HG03378 (cell line): Measurements from ENCODE around the gene KCNJ6.
A peak's percentile ranks its signal among the peaks of the same experiment; 100 is the strongest.
"Not testable (repeated sequence)": the region's sequence is repeated elsewhere in the genome, so short reads cannot be mapped to it uniquely, and the experiment has no call there.

ENCODE experiments used
- ATAC-seq: cut with Tn5 transposase; IDR thresholded peaks from one replicate; pipeline ENCODE4 v1.9.1; 2021; ENCODE audit warnings: mild to moderate bottlenecking, moderate library complexity; ENCODE audit not compliant: unreplicated experiment

Gene KCNJ6

DNA sequence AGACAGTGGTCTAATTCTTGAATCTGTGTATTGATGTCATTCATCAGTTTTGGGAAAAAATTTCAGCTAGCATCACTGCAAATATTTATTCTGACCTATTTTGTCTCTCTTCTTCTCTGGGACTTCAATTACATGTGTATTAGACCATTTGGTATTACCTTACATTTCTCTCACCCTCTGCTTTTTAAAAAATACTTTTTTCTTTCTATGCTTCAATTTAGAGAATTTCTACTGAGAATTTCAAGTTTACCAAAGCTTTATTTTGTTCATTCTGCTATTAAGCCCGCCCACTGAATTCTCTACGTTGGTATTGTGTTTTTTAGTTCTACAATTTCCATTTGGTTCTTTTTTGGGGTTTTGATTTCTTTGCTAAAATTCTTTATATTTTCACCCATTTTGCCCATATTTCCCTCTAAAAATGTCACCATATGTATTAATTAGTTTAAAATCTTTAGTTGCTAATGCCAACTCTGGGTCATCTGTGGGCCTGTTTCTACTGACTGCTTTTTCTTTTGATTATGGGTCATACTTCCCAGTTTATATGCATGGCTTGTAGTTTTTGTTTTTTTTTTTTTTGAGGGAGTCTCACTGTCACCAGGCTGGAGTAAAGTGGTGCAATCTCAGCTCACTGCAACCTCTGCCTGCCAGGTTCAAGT lies 337.7 kb downstream of the KCNJ6 start:
- ATAC-seq: no peak

DNA sequence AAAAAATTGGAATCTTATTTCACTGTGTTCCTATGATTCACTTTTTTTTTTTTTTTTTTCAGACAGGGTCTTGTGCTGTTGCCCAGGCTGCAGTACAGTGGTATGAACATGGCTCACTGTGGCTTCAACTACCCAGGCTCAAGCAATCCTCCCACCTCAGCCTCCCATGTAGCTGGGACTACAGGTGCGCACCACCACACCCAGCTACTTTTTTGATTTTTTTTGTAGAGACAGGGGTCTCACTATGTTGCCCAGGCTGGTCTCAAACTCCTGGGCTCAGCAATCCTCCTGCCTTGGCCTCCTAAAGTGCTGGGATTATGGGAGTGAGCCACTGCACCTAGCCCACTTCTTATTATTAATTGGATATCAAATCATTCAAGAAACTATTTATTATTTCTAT lies 339.3 kb downstream of the KCNJ6 start:
- ATAC-seq: not testable (repeated sequence)

DNA sequence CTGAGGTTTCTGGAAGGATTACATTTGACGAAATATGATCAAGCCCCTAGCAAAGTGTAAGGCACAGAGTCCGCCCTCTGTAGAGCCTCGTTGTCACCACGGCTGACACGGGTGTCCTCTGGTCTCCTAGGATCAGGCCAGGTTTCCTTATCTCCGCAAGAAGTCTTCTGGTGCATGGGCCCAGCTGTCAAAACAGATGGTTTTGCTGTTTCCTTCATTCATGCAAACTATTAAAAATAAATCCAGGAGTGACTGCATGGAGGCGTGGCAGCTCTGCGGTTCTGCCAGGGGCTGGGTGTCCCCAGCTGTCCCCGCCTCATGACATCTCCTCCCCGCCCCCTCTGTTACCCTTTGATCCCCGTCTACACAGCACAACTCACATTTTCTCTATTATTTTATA lies 340.7 kb downstream of the KCNJ6 start:
- ATAC-seq: no peak

DNA sequence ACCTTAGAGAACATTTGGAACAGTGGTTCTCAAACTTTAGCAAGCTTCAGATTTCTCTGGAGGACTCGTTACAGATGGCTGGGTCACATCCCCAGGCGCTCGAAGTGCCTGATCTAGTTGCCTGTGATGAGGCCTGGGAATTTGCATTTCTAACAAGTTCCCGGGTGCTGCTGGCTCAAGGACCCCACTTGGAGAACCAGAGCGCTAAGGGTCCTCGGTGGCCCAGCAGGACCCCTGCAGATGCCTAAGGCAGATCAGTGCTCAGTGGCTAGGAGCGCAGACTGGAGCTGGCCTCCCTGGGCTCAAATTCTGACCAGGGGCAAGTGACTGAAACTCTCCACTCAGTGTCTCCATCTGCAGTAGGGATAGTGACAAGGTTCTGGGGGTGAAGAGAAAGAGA lies 341.5 kb downstream of the KCNJ6 start:
- no peak for ATAC-seq

DNA sequence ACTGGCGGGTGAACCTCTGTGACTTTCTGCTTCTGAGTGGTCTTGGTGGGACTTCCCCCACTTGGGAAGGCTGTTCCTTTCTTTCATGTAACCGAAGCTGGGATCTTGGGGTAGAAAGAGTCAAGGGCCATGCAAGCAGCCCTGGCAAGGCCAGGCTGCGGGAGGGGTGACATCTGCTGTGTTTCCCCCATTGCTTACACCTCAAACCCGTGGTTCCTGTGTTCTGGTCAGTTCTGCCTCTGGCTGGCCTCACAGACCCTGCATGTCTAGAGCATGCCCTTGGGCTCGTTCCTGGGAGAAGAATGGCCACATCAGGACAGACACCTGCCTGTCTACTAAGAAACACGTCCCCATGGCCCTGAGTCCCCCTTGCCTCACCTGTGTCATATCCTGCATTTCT lies 341.9 kb downstream of the KCNJ6 start:
- ATAC-seq: no peak

DNA sequence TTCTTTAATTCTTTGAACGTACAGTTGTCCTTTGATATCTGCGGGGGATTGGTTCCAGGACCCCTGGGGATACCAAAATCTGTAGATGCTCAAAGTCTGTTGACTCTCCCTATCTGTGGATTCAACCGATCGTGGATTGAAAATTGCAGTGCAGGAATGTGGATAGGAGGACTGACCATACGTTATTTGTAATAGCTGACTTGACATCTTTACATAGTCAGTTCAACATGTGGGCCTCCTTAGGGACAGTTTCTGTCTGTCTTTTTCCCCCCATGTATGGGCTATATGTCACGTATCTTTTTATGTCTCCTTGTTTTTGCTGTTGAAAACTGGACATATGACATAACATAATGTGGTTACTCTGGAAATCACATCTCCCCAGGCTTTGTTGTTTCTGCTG lies 344.8 kb downstream of the KCNJ6 start:
- no peak for ATAC-seq

DNA sequence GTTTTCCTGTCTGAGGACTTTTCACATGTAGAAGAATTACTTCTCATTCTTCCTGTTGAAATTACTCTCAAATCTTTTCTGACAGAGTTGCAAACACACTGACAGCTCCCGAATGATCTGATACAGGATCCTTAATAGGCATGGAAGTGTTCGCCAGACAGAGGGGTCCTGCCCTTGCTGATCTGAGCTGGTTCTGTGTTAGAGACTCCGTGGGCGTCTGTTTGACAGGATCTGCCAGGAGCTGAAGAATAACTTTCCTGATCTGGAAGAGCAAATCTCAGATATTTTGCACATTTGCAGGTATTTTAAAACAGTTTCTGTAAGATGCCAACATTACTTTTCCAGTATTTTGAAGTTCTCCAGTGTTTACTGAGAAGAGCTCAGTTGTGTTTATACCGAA lies 347.3 kb downstream of the KCNJ6 start:
- no peak for ATAC-seq

DNA sequence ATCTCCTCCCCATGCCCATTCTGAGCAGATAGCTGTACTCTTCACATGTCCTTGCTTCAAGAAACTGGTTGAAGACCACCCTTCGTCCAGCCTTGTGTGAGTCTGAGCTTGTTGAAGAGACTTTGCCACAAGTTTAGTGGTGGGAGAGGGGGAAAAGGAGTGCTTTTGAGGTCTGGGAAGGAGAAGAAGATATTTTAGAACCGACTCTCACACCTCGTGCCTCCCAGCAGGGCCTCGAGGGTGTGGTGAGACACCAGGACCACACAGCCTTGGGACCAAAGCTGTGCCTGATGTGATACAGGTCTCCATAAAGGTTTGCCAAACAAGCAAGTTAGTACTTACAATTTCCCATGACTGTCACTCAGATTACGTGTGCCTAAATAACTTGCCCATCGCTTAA lies 347.8 kb downstream of the KCNJ6 start:
- ATAC-seq: no peak

DNA sequence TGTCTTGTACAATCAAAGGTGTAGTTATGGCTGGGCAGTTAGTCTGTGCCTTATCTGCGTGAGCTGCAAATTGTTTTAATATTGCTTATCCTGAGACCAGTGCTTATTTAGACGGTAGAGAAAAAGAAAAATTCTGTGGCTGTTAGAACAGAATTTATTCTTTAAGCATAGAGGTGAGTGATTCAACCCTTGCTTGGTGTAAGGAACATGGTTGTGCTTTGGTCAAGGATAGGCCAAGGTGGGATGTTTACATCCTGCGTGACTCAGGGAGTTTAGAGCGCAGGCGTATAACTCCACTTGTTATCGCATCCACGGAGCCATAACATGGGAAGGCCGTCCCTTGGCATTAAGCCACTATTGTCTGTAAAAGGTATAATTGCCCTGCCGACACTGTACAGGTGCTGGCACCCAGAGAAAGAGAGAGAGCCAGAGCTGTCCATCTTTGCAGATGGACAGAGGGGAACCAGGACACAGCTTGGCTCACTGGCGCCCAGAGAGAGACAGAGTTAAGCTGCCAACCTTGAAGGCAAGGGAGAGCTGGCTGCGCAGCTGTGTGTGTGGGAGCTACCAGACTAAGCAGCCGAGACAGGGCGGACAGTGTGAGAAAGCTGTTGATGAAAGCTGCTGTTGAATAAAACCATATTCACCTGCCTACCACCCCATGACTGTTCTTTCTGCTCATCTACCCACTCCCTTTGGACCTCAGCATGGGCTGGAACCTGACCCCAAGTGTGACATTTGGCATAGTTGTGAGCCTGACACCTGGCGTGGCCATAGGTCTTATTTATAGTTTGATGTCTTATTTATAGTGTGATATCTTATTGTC lies 349.3 kb downstream of the KCNJ6 start:
- ATAC-seq: no peak

DNA sequence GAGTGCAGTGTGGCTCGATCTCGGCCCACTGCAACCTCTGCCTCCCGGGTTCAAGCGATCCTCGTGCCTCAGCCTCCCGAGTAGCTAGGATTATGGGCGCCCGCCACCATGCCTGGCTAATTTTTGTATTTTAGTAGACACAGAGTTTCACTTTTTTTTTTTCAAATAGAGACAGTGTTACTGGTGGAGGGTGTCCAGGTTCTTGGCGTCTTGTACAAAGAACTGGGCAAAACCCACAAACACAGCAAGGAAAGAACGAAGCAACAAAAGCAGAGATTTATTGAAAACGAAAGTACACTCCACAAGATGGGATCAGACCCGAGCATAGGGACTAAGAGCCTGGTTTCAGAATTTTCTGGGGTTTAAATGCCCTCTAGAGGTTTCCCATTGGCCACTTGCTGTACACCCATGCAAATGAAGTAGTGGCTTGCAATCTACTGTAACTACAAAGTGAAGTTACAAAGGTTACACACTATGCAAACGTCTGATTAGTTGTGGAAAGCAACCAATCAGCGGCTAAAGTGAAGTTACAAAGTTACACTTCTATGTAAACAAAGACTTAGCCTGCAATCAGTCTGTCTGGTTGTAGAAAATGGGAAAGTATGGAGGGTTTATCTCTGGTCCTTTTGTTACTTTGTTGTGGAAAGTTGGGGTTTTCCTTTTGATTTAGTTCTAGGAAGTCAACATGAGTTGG lies 350.6 kb downstream of the KCNJ6 start:
- no peak for ATAC-seq

DNA sequence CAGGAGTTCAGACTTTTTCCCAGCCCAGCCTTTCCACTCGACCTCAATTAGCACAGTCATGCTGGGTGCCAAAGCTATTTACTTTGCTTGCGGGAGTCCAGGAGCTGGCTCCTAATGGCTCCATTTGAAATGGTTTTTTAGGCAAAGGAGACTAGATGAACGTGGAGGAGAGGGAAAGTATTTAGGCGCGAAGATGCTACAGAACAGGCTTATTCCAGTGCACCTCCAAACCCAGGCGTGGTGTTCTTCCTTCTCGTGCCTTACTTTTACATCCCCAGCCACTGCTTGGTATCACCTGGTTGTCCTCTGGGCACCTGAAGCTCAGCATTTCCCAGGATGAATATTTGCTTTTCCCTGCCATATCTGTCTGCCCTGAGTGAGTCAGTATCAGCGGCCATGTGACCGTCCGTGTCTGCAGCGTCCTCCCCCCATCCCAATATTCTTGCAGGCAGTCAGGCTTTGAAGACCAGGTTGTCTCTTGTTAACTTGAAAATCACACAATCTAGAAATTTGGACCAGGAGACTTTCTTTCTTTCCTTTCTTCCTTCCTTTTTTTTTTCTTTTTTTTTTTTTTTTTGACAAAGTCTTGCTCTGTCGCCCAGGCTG lies 351.2 kb downstream of the KCNJ6 start:
- no peak for ATAC-seq

DNA sequence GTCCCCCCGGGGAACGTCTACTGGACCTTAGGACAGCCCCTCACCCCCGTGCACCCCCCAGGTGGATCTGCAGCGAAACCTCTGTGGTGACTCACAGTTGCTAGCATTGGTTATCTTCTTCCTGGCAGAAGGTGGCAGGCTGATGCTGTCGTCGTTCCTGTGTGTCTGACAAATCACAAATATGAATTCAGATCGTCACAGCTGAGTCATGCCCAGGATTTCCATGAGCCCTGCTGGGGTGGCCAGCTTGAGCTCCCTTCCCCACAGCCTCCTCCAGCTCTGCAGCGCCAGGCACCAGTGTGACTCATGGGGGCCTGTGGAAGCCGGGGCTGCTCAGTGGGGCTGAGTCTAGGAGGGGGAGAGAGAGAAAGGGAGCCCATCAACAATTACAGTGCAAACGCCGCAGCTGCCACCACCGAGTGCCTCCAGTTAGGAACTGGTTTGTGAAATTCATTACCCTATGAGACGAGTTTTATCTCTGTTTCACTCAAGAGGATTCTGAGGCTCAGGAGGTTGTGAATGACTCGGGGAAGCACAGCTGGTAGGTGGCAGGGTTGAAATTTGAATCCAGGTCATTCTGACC lies 351.8 kb downstream of the KCNJ6 start:
- peak; percentile 56 for ATAC-seq

DNA sequence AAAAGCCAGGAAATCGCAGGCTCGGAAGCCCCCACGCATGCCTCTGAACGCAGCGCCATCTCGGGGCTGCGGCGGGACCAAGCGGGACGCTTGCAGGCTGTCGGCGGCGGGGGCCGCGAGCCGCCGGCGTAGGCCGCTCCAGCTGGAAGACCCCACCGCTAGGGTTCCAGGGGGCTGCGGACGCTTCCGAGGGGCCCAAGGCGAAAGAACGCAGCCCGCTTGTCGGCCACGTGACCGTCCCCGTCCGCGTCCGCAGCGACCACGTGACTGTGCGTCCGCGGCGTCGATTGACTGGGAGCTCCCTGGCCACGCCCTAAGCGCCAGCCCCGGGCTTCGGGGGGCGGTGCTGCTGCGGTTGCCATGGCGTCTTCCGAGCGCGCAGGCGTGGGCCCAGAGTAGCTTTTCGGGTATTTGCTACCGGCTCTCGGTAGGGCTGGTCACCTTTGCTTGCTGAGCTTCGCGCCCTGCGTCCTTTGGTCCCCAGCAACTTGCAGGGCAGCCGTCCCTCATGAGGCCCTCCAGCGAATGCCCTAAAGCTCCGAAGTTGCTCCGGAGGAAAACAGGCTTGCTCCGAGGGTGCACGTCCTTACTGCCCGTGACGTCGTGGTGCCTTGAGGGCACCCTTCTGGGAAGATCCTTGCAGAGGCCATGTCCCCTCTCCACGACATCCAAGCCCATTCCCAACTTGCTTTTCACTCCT lies 352.5 kb downstream of the KCNJ6 start:
- ATAC-seq: peak; percentile 65

DNA sequence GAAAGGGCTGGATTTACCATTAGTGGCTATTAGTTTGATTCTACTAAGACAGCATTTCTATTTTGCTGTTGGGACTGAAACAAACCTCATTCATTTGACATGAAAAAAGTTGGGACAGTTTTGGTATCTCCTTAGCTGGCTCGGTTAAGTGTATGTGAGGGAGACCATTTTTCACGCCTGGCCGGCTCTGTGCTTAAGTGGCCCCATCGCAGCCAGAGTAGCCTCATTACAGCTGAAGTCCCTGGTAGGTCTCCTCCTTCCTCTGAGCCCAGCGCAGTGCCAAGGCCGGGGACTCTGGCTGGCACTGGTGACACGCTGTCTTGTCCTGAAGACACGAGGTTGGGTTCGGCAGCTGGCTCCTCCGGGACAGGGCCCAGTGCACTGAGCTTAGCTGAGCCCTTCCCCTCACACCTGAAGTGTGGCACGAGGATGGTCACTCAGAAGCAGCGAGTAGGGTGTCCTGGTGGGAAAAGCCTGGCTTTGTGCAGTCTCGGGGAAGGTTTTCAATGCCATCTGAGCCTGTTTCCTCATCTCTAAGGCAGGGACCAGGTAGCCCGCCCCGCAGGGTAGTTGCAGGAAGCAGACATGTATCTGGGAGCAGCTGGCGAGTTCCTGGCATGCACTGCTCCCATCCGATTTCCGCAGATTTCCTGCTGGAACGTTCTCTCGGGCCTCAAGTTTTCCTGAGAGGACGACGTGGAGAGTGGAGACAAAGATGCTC lies 353.2 kb downstream of the KCNJ6 start:
- ATAC-seq: no peak

DNA sequence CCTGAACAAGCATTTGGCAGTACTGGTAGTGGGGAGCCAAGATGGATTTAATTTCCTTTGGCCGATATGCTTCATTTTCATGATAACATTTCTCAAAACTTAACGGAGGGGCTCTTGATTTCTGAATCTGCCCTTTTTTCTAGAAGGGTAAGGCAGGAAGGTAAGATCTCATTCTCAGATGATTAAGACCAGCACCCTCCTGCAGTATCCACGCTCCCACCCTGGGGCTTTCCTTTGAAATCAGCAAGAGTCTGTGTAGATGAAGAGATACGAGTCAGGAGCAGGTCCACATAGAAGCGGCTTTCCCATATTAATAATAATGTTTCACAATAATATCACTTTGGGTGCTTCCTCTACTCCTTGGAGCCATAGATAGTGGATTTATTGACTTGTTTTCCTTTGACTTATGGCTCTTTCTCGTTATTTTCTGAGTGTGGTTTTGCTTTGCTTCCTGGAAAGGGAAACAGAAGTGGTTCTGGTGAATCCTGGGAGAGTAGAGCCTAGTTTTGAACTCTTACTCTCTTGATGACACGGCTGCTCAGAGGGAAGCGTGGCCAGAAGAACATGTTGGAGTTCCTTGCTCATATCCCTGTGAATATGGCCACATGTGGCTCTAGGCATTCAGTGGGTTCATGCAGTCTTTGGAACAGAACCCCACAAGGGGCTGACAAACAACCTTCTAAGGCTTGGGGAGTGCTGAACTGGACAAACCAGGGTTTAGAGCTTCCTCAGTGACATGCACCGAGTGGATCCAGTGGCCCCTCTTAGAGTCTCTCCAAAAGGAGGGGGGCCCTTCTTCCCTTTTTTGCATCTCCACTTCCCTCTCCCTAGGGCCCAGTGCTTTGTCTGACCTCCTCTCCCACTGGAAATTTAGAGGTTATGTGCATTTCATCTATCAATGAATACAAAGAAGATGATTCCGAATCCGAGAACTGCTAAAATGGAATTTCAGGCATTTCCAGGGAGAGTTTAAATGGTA lies 354.0 kb downstream of the KCNJ6 start:
- ATAC-seq: no peak

DNA sequence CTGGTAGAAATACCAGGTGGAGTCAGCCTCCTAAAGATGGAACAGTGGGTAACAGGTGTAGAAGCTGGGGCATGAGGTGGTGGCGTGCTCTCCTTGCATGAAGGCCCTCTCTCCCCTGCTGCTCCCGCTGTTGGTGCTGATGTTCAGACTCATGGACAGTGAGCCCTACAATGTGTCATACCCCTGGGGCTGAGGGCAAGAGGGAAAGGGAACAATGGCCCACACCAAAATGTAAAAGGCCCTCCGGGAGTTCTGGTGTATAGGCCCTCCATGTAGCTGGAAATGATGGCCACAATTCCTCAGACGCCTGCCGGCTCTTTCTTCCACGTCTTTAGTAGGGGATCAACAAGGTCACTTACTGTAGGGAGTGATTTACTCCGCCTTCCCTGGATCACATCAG lies 354.8 kb downstream of the KCNJ6 start:
- no peak for ATAC-seq

DNA sequence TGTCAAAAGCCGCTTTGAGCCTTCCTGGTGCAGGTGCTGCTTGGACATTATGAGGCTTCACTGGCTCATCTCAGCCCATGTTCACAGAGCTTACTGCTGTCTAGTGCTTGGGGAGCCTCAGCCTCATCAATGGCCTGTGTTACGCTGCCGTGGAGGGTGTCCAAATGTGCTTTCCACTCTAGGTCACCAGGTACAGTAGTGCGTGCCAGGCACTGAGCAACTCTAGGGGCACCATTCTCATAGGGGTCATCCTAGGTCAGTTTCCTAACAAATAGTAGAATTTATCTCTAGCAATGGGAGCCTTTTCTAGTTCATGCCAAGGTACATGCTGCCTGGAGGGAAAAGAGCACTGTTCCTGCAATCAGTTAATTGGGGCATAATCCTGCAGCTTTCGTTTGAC lies 355.9 kb downstream of the KCNJ6 start:
- no peak for ATAC-seq

DNA sequence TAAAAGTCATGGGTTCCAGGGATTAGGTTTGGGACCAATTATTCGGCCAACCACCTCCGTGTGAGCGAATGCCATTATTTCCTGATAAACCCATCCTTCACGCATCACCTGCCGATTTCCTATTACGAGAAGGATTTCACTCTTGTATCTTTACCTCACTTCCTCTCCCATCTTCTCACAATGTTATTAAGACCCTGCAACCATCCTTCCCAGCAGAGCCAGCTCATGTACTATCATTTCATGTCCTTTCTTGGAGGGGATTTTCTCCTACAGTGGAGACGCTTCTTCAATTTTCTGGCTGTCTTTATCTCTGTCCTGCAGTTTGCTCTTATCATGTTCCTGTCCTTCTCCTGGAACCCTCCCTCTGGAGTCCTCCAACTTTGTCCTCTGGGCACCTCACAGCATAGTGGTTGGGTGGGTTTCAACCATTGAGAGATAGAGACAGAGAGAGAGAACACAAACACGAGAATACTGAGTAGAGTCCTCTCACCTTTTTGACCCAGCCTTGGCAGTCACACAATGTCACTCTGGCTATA lies 357.5 kb downstream of the KCNJ6 start:
- no peak for ATAC-seq
